NCI-H2171 treated with DMSO at 0.1 percent for 48 hours (cell line): ENCODE measurements around the gene KIFAP3.
A peak's percentile ranks its signal among the peaks of the same experiment; 100 is the strongest.
"Not testable (repeated sequence)": the region's sequence is repeated elsewhere in the genome, so short reads cannot be mapped to it uniquely, and the experiment has no call there.

Experiments used
- DNase-seq: peaks from one replicate; lab custom pipeline; 2025; lab: John Stamatoyannopoulos, UW

The KIFAP3 gene

GRCh38 chr1:169924063-169924462 is 150.4 kb downstream of the KIFAP3 start:
- no peak for DNase-seq

DNA sequence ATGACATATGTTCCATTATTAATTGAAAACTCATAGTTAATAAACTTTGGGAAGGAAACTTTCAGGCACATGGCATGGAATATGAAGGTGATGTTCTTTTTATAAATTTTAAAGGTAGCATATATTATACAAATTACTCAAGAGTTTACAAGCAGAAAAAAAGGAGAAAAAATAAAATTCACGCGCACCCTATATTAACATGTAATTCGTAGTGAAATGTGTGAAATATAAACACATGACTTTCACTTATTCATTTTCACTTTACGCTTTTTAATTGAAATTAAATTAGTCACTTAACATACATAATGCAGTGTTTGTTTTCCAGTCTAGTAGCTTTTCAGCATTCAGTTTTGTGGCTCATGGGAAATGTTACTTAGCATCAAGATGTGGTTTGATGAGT is 153.4 kb downstream of the KIFAP3 start:
- no peak for DNase-seq

DNA sequence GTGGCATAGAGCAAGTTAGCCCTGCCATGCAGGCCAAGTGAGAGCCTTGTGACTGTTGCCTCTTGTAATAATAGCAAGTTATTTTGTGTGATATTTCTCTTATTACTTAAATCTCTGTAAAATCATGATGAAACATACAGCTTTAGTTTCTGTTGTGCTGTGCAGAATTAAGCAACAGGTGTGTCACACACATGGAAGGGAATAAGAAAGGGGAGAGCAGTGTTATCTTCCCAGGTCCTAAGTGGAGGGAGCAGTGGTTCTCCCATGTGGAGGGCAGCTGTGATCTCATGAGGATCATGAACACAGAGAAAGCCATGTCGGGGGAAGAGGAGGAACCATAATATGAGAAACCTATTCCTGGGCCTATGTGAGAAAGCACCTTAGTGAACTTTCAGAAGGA is 155.6 kb downstream of the KIFAP3 start:
- DNase-seq = no peak

DNA sequence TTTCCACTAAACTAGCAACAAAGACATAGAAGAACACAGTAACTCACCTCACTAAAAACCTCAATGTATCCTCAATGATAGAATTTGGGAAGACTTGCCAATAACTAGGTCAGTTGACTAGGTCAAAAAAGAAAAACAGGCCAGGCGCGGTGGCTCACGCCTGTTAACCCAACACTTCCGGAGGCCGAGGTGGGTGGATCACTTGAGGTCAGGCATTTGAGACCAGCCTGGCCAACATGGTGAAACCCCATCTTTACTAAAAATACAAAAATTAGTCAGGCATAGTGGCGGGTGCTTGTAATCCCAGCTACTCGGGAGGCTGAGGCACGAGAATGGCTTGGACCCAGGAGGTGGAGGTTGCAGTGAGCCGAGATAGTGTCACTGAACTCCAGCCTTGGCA is 156.3 kb downstream of the KIFAP3 start:
- DNase-seq = not testable (repeated sequence)

DNA sequence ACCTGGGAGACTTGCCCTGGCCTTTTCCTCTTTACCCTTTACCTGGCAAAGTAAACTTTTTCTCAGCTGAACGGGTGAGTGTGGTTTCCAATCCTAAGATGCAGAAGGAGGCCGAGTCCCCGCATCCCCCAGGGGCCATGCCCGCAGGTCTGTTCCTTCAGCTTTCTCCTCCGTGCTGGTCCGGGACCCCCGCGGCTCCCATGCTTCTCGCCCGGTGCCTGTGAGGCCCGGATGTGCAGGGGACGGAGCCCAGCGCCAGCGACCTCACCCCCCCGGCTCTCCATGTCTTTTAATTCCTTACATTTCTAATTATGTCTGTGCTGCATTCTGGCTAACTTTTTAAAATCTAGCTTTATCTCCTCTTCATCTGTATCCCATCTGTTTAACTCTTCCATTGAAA is 159.3 kb downstream of the KIFAP3 start:
- no peak for DNase-seq

DNA sequence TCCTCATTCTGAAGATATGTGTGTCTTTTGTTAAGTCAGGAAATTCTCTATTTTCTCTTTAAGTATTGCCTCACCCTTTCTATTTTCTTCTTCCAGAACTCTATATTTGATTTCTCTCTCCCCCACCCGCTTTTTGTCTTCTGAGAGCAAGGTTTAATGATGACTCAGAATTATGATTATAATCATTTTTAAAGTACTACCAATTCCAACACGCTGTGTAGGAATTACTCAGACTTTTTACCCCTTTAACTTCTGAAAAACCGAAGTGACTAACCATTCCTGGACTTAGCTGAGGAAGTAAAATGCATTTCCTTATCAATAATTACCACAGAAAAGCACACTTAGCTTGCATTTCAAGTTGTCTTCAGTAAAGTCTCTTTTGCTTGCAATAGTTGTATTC is 160.0 kb downstream of the KIFAP3 start:
- DNase-seq = no peak

DNA sequence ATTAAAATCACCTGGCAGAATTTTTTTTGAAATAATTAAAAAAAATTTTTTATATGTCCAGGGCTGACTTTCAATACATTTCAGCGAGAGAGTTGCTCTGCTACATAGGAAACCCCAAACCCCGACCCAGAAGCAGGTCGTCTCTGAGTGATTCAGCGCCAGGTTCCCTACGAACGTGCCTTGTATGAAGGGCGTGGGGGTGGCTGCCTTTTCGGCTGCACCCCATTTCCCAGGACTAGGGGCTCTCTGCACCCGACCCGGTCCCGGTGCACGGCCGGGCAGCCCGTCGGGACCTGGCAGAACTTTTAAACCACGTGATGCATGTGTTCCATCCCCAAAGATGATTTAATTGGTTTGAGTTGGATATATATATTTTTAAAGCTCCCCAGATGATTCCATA is 165.0 kb downstream of the KIFAP3 start:
- DNase-seq = no peak

DNA sequence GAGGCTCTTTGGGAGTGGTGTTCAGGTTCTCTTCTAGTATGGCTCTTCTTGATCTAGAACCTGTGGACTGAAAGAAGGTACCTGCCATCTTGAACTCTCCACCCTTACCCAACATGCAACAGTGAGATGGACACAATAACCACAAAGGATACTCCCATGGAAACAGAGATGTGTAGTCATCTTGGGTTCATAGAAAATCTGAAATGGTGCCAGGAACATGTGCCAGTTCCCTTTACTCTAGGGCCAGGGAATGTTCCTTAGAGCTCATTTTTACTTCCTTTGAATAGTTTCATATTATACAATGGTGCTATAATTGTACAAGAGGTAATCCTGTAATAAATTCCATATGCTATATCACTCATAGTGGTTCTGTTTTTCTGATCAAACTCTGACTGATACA is 167.6 kb downstream of the KIFAP3 start:
- DNase-seq = no peak

GRCh38 chr1:169904834-169905233 is 169.7 kb downstream of the KIFAP3 start:
- DNase-seq = no peak

GRCh38 chr1:169902751-169903150 is 171.7 kb downstream of the KIFAP3 start:
- DNase-seq = no peak

DNA sequence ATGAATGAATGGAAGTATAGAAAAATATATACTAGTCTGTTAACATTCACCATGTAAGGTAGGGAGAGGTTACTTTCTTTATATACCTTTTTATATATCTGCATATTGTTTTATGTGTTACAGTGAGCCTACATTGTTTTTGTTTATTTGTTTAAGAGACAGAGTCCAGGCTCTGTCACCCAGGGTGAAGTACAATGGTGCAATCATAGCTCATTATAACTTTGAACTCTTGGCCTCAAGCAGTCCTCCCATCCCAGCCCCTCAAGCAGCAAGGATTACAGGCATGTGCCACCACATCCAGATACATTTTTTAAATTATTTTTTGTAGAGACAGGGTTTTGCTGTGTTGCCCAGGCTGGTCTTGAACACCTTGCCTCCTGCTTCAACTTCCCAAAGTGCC is 173.4 kb downstream of the KIFAP3 start:
- DNase-seq = no peak

- no peak for DNase-seq
These were observed 173.9 kb downstream of the KIFAP3 start for GRCh38 chr1:169900571-169900970.

DNA sequence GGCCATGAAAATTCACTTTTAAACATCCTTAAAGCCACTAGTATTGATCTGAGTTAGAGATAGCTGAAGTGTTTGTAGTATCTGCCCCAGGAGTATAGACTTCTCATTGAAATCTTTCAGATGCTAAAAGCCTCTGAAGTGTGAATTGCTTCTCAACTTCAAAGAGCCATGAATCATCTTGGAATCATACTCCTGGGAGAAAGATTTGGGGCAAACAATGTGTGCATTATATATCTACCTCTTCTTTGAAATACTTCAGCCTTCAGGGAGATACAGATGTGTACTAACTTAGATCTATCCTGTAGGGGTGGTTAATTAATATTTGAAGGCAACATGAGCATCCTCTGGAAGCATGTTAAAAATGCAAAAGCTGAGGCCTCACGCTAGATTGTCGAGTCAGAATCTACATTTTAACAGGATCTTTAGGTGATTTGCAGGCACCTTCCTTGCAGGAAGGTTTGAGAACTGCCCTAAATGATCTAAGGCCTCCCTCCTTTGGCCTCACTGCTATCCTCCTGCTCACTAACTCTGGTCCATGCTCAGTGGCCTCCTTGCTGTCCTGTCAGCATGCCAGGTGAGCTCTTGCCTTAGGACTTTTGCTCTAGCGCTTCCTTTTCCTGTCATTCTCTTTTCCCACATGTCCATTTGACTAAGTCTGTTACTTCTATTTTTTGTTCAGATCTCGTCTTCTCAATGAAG is 174.8 kb downstream of the KIFAP3 start:
- no peak for DNase-seq

DNA sequence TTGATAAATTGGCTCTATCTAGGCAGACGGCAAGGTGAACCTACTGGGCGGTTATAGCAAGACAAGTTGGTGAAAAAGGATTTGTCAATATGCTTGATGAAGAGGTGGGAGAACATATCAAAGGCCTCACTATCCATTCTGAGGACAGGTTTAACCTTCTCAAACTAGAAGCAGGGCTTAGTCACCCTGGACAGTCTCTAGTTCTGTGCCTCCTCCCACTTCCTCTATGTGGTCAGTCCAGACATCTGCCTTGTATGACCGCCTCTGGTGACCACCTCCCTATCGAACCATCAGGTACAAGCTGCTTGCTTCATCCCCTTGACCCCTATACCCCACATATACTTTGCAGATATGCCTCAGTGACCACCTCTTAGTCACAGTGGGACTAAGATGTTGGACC is 178.5 kb downstream of the KIFAP3 start:
- DNase-seq = no peak

DNA sequence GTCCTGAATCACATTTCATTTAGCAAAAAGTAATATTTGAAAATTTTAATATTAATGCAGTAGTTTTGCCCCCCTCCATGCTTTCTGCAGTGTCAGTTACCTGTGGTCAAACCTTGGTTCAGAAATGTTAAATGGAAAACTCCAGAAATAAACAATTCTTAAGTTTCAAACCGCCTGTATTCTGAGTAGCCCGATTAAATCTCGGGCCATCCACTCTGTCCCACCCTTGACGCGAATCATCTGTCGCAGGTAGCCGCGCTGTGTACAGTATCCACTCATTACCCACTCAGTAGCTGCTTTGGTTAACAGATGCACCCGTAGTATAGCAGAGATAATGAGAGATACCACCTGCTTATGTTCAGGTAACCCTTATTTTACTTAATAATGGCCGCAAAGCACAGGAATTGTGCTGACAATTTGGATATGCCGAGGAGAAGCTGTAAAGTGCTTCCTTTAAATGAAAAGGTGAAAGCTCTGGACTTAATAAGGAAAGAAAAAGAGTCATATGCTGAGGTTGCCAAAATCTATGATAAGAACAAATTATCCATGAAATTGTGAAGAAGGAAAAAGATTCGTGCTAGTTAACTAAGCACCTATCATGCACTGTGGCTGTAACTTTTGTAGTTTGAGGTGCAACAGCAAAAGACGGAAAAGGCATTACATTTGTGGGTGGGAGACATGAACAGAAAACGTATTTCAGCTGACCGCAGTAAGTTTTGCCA is 179.9 kb downstream of the KIFAP3 start:
- peak; percentile 62 for DNase-seq

DNA sequence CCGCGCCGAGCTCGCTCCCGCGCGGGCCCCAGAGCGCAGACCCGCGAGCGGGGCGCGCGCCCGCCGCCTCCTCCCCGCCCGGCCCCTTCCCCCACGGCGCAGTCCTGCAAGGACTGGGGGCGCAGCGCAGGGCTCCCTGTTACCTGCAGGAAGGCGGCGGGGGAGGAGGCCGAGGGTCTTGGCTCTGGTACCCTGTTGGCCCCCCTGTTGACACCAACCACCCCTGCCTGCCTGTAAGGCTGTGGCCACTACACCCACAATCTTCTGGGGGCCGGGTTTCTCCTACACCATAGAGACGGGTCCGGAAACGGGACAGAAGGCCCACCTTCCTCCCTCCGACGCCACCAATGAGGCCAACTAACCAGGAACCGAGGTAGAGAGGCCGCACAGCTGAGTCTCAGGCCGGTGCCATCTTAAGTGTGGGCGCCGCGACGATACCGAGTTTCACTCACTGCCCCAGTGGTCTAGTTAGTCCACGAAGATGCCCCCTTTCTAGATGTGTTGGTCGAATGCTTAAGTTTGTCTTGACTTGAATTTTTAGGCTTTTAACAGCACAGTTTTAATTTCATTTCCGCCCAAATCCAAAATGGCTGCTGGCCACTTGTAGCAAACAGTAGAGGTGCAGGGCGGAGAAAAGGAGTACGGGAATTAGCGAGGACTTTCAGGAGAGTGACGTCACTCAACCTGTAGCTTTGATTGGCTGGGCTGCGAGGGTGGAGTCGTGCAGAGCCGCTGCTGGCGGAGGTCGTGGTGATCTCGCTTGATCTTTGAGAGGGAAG is 180.7 kb downstream of the KIFAP3 start, which contains the start of gene SCYL3:
TSS of gene SCYL3 (minus strand) at position 252 of the 779 bp plus-strand sequence. CDS start 5,056 bp downstream, outside the sequence.
- DNase-seq = peak; percentile 98

- no peak for DNase-seq
These were observed 181.4 kb downstream of the KIFAP3 start for GRCh38 chr1:169892927-169893644.

GRCh38 chr1:169892176-169892926 is 182.1 kb downstream of the KIFAP3 start:
- no peak for DNase-seq

DNA sequence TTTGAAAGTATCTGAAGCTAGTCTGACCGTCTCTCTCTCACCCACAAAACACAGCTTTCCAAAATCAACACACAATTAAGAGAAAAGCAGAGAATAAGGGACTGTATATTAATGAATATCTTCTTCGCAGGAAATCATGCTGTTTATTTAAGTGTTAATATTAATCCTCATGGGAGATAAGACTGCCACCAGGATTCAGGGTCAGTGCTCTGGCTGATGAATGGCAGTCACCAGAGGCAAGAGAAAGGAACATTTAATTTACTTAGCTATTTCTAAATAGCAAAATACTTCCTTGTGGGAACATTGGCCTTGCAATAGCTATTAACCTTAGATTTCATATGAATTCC is 183.0 kb downstream of the KIFAP3 start:
- no peak for DNase-seq

- no peak for DNase-seq
These were observed 183.5 kb downstream of the KIFAP3 start for GRCh38 chr1:169890761-169891538.

DNA sequence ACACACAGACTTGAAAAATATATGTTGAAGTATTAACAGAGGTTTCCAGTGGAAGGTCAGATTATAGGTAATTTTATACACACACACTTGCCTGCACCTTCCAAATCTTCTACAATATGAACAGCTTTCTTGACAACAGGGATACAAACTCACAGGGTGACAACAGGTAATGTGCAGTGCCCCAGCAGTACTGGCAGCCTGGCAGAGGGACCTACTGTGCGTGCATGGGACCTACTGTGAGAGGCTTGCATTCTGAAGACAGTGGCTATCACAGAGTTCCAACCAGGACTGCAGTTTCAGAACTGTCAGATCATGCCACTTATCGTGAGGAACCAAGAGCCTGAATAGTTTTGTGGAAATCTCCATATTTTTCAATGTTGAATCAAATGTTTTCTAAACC is 184.6 kb downstream of the KIFAP3 start:
- no peak for DNase-seq
